Stimulated activated naive CD8-positive, alpha-beta T cell treated with anti-CD3 and anti-CD28 coated beads, Interleukin-15, Interleukin-2, amounts not matched to agents 100 ng/mL and 50 ng/mL, for 24 hours (primary cell): ENCODE measurements around the gene EHHADH.
A peak's percentile ranks its signal among the peaks of the same experiment; 100 is the strongest.

Experiments
- H3K27ac Mint-ChIP-seq: one replicate; pipeline ENCODE4 v1.8.0; 2021; ENCODE audit warnings: mild to moderate bottlenecking, mixed read lengths
- H3K27me3 Mint-ChIP-seq: one replicate; pipeline ENCODE4 v1.8.0; 2021; ENCODE audit warnings: mixed read lengths
- H3K36me3 Mint-ChIP-seq: one replicate; pipeline ENCODE4 v1.8.0; 2021; ENCODE audit warnings: low read depth, mixed read lengths
- H3K4me1 Mint-ChIP-seq: one replicate; pipeline ENCODE4 v1.8.0; 2021; ENCODE audit warnings: low read depth, mixed read lengths
- H3K4me3 Mint-ChIP-seq: one replicate; pipeline ENCODE4 v1.8.0; 2021; ENCODE audit warnings: mild to moderate bottlenecking, mixed read lengths
- H3K9me3 Mint-ChIP-seq: one replicate; pipeline ENCODE4 v1.8.0; 2021; ENCODE audit warnings: mixed read lengths

EHHADH gene

DNA sequence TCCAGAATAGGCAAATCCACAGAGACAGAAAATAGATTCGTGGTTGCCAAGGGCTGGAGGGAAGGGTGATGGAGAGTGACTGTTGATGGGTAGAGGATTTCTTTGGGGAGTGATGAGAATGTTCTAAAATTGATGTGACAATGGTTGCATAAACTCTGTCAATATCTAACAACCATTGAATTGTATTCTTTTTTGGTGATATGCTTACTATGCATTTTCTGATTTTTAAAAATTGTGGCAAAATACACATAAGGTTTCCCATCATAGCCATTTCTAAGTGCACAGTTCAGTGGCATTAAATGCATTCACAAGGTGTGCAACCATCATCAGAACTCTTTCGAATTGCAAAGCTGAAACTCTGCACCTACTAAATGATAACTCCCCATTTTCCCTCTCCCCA lies 56.8 kb downstream of the EHHADH start:
- H3K4me1 Mint-ChIP-seq: no peaks in the 10 kb centered on the region
- no peak overlapping the region for H3K4me3 Mint-ChIP-seq
- no peaks in the 10 kb centered on the region for H3K27me3 Mint-ChIP-seq
- peaks cover 5% of the 10 kb centered on the region for H3K36me3 Mint-ChIP-seq
- peaks cover 4% of the 10 kb centered on the region for H3K9me3 Mint-ChIP-seq
- no peak overlapping the region for H3K27ac Mint-ChIP-seq

DNA sequence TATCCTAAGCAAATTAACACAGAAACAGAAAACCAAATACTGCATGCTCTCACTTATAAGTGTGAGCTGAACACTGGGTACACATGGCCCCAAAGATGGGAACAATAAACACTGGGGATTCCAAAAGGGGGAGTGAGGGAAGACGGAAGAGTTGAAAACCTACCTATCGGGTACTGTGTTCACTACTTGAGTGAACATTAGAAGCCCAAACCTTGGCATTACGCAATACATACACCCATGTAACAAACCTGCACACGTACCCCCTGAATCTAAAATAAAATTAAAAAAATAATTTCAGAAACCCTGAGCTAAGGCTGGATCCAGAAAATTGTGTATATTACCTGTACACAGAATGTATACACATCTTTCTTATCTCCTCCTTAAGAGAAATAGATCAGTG lies 58.2 kb downstream of the EHHADH start:
- H3K9me3 Mint-ChIP-seq: peaks cover 4% of the 10 kb centered on the region
- no peak overlapping the region for H3K4me3 Mint-ChIP-seq
- no peaks in the 10 kb centered on the region for H3K27me3 Mint-ChIP-seq
- peaks cover 5% of the 10 kb centered on the region for H3K36me3 Mint-ChIP-seq
- no peaks in the 10 kb centered on the region for H3K4me1 Mint-ChIP-seq
- H3K27ac Mint-ChIP-seq: no peak overlapping the region

DNA sequence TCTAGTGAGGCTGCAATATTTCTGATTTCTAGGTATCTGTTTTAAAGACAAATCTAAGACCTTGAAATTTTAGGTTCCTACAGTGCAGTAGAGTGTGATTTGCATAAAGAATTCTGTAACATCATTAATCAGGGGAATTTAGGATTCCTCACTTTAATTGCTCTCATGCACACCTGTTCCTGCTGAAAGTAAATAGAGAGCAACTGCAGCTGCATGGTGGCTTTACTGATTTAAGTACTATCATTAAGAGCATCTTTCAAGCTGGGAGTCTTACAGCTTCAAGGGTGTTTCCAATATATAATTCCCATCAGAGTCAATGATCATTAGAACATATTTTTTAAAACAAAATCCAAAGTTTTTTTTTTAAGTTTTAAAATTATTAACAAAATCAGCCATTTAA lies 65.0 kb downstream of the EHHADH start:
- Mint-ChIP-seq H3K9me3 (no peaks in the 10 kb centered on the region), H3K4me3 (no peak overlapping the region), H3K27me3 (peaks cover 9% of the 10 kb centered on the region), H3K36me3 (peaks cover 5% of the 10 kb centered on the region), H3K27ac (no peak overlapping the region), H3K4me1 (no peaks in the 10 kb centered on the region)

DNA sequence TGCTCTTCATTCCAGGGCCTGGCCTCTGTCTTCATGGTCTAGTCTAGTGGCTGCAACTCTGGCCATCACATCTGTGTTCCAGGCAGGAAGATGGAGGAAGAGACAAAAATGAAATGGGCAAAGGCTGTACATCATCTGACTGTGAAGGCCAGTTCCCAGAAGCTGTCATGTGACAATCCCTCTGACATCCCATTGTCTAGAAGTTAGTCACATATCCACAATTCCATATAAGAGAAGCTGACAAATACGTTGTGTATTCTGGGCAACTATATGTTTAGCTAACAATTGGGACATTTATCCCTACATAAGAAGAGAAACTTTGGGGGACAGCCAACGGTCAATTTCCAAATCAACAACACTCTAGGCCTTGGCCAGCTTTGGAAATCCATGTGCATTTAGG lies 66.5 kb downstream of the EHHADH start:
- no peaks in the 10 kb centered on the region for H3K9me3 Mint-ChIP-seq
- H3K4me3 Mint-ChIP-seq: no peak overlapping the region
- no peaks in the 10 kb centered on the region for H3K4me1 Mint-ChIP-seq
- H3K36me3 Mint-ChIP-seq: peaks cover 5% of the 10 kb centered on the region
- H3K27ac Mint-ChIP-seq: no peak overlapping the region
- H3K27me3 Mint-ChIP-seq: peaks cover 12% of the 10 kb centered on the region

DNA sequence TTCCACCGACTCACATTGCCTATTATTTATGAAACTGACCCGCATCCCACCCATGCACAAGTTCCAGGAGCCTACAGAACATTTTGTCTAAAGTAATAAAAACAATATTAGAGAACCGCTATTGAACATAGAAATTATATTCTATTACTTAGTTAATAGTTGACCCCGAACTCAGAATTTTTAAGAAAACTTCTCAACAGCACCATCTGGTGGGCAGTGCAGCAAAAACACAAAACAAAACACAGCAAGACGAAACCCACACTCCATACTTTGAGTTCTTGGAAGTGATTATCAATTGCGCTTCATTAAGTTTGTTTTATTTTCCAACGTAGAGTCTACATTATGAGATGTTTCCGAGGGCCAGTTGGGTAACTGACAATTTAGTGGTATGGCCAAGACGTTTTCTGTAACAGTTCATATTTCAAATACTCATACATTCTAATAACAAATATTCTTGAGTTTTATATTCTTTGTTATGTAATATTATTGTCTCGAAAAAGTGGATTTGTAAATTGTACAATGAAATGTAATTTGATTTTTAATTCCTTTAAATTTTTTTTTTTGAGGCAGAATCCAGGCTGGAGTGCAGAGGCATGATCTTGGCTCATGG lies 77.0 kb downstream of the EHHADH start:
- no peaks in the 10 kb centered on the region for H3K36me3 Mint-ChIP-seq
- no peak overlapping the region for H3K4me3 Mint-ChIP-seq
- no peaks in the 10 kb centered on the region for H3K9me3 Mint-ChIP-seq
- H3K27me3 Mint-ChIP-seq: peaks cover 8% of the 10 kb centered on the region
- peaks cover 3% of the 10 kb centered on the region for H3K4me1 Mint-ChIP-seq
- H3K27ac Mint-ChIP-seq: no peak overlapping the region

DNA sequence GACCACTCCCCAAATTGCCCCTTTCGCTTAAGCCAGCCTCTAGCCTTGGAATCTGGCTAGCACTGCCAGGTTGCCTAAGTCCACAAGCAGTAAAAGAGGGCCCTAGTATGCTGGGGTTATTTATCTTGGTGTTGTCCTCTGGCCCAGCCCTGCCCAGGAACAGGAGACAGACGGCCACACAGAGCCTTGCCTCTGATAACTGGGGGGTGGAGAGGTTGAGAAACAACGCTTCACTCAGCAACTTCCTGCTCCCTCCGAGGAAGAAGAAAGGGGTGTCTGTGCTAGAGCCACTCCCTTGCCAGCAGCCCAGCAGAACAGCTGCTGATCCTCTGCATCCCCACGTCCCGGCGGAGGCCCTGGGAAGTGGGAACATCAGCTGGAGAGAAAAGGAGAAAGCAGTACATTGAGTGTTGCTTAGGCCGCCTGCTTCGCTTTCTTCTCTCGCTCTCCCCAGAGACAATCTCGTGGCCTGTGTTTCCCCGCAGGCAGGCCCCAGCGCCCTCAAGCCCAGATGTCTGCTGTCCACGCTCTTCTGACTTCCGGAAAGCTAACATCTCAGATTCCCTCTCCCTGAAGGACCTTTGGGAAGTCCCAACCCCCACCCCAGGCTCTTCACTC lies 78.4 kb downstream of the EHHADH start:
- Mint-ChIP-seq H3K9me3 (no peaks in the 10 kb centered on the region), H3K27ac (no peak overlapping the region), H3K4me3 (no peak overlapping the region), H3K27me3 (peaks cover 12% of the 10 kb centered on the region), H3K4me1 (peaks cover 3% of the 10 kb centered on the region), H3K36me3 (no peaks in the 10 kb centered on the region)

DNA sequence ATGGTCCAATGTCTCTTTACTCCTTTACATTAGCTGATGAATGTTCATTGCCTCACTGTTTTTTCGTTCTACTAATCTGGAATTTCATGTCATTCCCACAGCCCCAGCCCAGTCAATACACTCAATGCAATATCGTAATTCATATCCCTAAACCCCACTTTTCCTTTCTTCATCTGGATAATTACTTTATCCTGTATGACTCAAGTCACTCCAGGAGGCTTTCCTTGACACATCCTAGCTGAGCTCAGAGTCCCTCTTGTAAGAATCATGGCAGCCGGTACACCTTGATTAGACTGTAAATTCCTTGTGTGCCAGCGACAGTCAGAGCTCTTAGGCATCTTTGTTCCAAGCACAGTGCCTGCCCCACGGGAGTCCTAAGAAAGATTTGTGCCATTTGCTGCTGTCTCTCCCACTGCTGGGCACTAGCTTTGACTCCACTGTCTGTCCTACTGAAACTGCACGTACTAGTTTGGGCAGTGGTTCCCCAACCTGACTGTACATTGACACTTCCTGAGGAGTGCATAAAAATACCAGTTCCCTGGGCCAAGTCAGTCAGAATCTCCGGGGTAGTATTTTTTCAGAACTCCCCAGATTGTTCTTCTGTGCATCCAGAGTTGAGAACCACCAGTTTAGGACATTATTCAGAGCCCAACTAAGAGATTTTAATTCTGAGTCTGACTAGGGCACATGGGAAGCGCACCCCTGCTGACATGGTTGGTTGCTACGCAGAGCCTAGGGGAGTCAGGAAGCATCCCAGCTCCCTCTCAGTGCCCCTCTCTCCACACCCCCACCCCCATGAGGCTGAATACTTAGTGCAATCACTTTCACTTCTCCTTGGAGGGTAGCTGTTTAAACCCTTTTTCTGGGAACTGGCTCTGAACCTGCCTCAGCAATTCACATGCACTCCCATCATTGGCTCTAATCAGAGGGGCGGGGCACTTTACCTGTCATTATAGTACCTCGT lies 81.5 kb downstream of the EHHADH start:
- Mint-ChIP-seq H3K36me3 (no peaks in the 10 kb centered on the region), H3K4me3 (no peak overlapping the region), H3K27me3 (peaks cover 15% of the 10 kb centered on the region), H3K4me1 (peaks cover 3% of the 10 kb centered on the region), H3K9me3 (no peaks in the 10 kb centered on the region), H3K27ac (no peak overlapping the region)

DNA sequence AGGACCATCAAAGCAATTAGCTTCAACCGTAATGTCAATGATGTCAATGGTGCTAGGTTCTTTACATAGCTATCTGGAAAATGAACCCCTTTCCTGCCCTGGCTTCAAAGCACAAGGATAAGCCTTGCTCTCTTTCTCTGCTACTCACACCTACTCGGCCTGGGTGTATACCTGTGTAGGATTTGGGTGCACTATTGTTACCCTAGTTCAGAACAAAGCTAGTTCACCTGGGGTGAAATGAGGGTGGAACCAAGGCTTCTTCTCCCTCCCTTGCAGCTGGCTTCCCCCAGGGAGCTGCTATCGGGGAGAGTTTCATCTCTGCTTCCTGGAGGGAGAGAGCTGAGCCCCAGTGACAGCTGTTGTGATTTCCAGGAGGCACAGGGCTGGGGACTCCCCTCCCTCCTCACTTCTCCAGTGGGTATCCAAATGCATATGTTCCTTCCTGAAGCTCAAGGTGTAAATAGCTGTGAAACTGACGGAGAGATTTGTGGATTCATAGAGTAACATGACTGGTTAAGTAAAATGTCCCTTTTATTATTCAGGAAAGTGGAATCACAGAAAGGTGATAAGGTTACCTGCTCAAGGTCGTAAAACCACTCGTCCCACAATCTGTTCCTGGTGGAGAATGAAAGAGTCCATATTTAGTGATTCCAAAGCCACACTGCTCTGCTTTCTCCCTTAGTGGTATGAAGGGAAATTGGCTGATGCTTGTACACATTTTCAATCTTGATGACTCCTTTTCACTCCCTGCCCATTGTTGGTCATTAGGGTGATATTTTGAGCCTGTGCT lies 89.2 kb downstream of the EHHADH start:
- Mint-ChIP-seq H3K4me1 (no peaks in the 10 kb centered on the region), H3K9me3 (no peaks in the 10 kb centered on the region), H3K36me3 (no peaks in the 10 kb centered on the region), H3K27me3 (peaks cover 9% of the 10 kb centered on the region), H3K27ac (no peak overlapping the region), H3K4me3 (no peak overlapping the region)

DNA sequence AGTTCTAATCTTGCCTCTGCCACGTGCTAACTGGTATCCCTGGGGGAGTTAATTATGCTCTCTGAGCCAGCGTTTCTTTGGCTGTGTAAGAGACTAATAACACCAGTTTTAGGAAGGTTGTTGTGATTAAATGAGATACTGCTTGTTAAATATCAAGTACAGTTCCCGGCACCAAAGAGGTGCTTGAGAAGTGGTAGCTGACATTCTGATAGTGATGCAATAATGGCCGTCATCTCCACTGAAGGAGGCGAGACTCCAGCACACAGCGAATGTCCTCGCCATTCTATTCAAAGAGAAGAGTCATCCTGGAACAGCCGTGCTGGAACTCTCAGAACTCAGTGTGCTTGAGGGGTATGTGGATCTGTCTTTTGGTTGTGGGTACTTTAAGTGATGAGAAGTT lies 91.2 kb downstream of the EHHADH start:
- no peak overlapping the region for H3K4me3 Mint-ChIP-seq
- peaks cover 16% of the 10 kb centered on the region for H3K27me3 Mint-ChIP-seq
- H3K27ac Mint-ChIP-seq: no peak overlapping the region
- no peaks in the 10 kb centered on the region for H3K9me3 Mint-ChIP-seq
- no peaks in the 10 kb centered on the region for H3K4me1 Mint-ChIP-seq
- no peaks in the 10 kb centered on the region for H3K36me3 Mint-ChIP-seq

DNA sequence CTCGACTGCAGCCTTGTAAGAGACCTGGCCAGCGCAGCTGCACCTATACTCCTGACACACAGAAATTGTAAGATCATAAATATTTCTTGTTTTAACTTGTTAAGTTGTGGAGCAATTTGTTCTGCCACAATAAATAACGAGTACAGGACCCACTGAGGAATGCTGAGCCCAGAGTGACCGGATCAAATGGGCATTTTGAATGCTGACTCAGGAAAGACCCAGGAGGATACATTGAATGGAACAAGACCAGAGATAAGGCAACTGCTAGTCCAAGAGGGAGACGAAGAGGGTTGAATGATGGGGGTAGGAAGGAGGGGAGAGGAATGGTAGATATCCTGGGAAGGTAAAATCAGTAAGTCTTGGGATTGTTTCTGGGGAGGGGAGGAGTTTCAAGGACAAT lies 92.1 kb downstream of the EHHADH start:
- Mint-ChIP-seq H3K4me1 (no peaks in the 10 kb centered on the region), H3K9me3 (no peaks in the 10 kb centered on the region), H3K27ac (no peak overlapping the region), H3K36me3 (no peaks in the 10 kb centered on the region), H3K4me3 (no peak overlapping the region), H3K27me3 (peaks cover 17% of the 10 kb centered on the region)

DNA sequence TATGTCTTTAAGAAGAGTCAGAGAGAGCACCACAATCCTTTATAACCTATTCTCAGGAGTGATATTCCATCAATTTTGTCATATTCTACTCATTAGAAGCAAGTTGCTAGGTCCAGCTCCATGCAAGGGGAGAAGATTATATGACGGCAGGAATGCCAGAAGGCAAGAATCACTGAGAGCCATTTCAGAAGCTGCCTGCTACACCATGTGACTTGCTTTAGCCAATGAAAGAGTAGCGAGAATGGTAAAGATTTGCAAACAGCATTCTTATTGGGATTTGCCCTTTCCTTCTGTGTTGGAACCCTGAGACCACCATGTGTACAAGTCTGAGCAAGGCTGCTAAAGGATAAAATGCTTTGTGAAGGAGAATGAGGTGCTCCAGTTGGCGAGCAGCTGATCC lies 96.5 kb downstream of the EHHADH start:
- peaks cover 3% of the 10 kb centered on the region for H3K4me1 Mint-ChIP-seq
- H3K27me3 Mint-ChIP-seq: peaks cover 21% of the 10 kb centered on the region
- no peak overlapping the region for H3K27ac Mint-ChIP-seq
- no peaks in the 10 kb centered on the region for H3K9me3 Mint-ChIP-seq
- no peak overlapping the region for H3K4me3 Mint-ChIP-seq
- H3K36me3 Mint-ChIP-seq: no peaks in the 10 kb centered on the region

DNA sequence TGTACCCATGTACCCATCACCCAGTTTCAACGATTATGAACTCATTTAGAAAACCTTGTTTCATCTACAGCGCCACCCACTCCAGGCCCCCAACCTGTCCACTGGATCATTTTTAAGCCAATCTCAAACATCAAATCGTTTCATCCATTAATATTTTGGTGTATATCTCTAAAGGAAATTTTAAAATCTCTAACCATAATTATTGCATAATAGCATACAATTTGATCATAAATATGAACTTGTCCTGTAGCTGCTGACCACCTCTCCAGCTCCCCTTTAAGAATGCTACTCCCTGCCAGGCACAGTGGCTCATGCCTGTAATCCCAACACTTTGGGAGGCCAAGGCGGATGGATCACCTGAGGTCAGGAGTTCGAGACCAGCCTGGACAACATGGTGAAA lies 98.2 kb downstream of the EHHADH start:
- no peak overlapping the region for H3K4me3 Mint-ChIP-seq

DNA sequence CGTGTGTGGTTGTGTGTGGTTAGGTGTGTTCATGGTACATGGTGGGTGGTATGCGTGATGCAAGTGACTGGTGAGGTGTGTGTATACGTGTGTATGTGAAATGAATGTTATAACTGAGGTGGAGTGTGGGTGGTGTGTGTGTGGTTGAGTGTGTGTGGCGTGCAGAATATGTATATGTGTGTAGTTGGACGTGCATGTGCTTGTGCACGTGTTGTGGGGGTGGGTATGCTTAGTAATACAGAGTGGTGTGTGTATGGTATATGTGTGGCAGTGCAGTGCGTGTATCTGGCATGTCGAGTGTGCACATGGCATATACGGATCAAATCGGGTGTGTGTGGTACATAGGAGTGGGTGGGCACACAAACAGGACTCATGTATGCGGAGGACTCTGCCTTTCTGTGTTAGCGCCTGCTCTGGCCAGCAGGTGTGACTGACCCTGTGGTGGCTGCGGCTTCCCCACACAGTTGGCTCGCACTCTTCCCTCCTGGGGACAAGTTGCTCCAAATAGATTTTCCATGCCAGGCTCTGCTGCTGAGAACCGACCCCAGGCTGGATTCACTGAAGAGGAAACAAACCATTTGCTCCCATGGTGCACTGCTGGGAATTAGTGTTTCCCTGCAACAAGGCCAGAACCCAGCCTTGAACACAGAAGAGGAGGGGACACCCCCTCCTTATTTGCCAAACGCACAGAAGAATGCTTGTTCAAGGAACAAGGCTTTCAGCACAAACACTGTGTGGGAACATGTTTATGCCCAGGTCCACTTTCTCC lies 99.8 kb downstream of the EHHADH start:
- Mint-ChIP-seq H3K36me3 (no peaks in the 10 kb centered on the region), H3K27ac (no peak overlapping the region), H3K4me3 (no peak overlapping the region), H3K9me3 (no peaks in the 10 kb centered on the region), H3K4me1 (peaks cover 7% of the 10 kb centered on the region), H3K27me3 (peaks cover 46% of the 10 kb centered on the region)

More for the DNA sequence above, 98.2 kb downstream of the EHHADH start:
- peaks cover 7% of the 10 kb centered on the region for H3K4me1 Mint-ChIP-seq
- no peak overlapping the region for H3K27ac Mint-ChIP-seq
- H3K36me3 Mint-ChIP-seq: no peaks in the 10 kb centered on the region
- no peaks in the 10 kb centered on the region for H3K9me3 Mint-ChIP-seq
- H3K27me3 Mint-ChIP-seq: peaks cover 35% of the 10 kb centered on the region

DNA sequence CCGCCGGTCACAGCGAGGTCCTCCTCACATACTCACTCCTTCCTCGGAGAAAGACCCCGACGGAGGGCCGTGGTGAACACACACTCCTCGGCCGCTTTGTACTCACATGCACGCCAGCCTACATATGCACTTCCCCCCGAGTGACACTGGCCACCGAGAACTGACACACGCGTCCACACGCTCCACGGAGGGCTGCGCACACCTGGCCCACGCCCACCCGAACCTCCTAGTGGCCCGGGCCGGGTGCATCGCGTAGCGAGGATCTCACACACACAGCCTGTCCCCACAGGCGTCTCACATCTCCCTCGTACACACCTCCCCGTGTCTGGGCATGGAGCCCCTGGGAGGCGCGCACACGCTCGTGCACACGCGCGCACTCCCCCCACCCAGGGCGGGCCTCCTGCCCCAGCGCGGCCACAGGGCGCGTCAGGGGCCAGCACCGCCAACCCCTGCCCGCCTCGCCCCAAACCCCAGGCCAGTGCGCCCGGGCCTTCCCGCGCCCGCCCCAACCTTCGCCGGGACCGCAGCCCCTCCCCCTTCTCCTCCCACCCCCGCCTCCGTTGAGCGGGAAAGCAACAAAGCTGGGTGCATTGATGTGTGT lies 100.6 kb downstream of the EHHADH start:
- Mint-ChIP-seq H3K36me3 (no peaks in the 10 kb centered on the region), H3K27ac (peak overlapping the region; percentile 33), H3K27me3 (peaks cover 42% of the 10 kb centered on the region), H3K4me1 (peaks cover 7% of the 10 kb centered on the region), H3K9me3 (no peaks in the 10 kb centered on the region), H3K4me3 (peak overlapping the region; percentile 76)
